SK-N-SH (cell line): ENCODE data around the gene SRGAP1. TPM values are rescaled to one million over a fixed set of nuclear protein-coding genes. Genes with fewer than 3 reads are reported as not detected.

Experiments
- CTCF ChIA-PET: fragments of 300-600, 350-600 bp; formaldehyde crosslinking; extraction: SDS; loops from one replicate; lab custom pipeline; 2021; lab: Yijun Ruan, JAX
- POLR2A ChIA-PET: fragments of 350-600 bp; sonication (Branson Sonifier 250); formaldehyde crosslinking; extraction: SDS; loops from one replicate; lab custom pipeline; 2020; ENCODE audit warnings: antibody characterized with exemption, inconsistent platforms; lab: Yijun Ruan, JAX
- DNase-seq: peaks from one replicate; pipeline ENCODE4 v3.0.0; 2012
- H2AFZ ChIP-seq: fragments of 200-600 bp; sonication (generic); 2 replicates; pipeline ENCODE4 v1.8.1; 2016; ENCODE audit warnings: antibody characterized with exemption, mild to moderate bottlenecking, low read depth
- H3F3A ChIP-seq: fragments of 200-600 bp; sonication (generic); replicated peaks from 2 replicates; pipeline ENCODE3; 2016; ENCODE audit warnings: antibody characterized with exemption, mild to moderate bottlenecking; ENCODE audit not compliant: insufficient read depth
- H3K27ac ChIP-seq, 2 experiments: fragments of 200-500 bp in 1 of 2; fragments of 200-600 bp in 1 of 2; sonication (Bioruptor generic) in 1 of 2; sonication (generic), shearing (Covaris generic) in 1 of 2; 2 replicates each; pipeline versions ENCODE4 v1.5.1 to v1.6.1; 2014 to 2016; ENCODE audit warnings: low read depth in 2 of 2, inconsistent platforms in 1 of 2, low read length in 1 of 2, mild to moderate bottlenecking in 1 of 2, mixed read lengths in 1 of 2
- H3K27me3 ChIP-seq: fragments of 200-600 bp; sonication (generic), shearing (Covaris generic); 2 replicates; pipeline ENCODE4 v1.6.1; 2016; ENCODE audit warnings: mixed run types; ENCODE audit not compliant: insufficient read depth
- H3K36me3 ChIP-seq, 2 experiments: fragments of 200-500 bp in 1 of 2; fragments of 200-600 bp in 1 of 2; sonication (Bioruptor generic) in 1 of 2; sonication (generic) in 1 of 2; replicated peaks in 1 of 2; 2 replicates each; pipeline versions ENCODE3 to v1.5.1; 2014 to 2016; ENCODE audit warnings: low read length in 1 of 2, mild to moderate bottlenecking in 1 of 2; ENCODE audit not compliant: insufficient read depth in 2 of 2, control insufficient read depth in 1 of 2
- H3K4me1 ChIP-seq, 2 experiments: fragments of 200-500 bp in 1 of 2; fragments of 200-600 bp in 1 of 2; sonication (Bioruptor generic) in 1 of 2; sonication (generic), shearing (Covaris generic) in 1 of 2; 2 replicates each; pipeline versions ENCODE4 v1.5.1 to v1.6.1; 2014 to 2016; ENCODE audit warnings: low read depth in 1 of 2, low read length in 1 of 2, mixed run types in 1 of 2; ENCODE audit not compliant: insufficient read depth in 2 of 2, control insufficient read depth in 1 of 2
- H3K4me2 ChIP-seq: fragments of 200-600 bp; sonication (generic), shearing (Covaris generic); 2 replicates; pipeline ENCODE4 v1.6.1; 2017; ENCODE audit warnings: mixed run types
- H3K4me3 ChIP-seq, 2 experiments: fragments of 200-500 bp in 1 of 2; fragments of 200-600 bp in 1 of 2; sonication (Bioruptor generic) in 1 of 2; sonication (generic), shearing (Covaris generic) in 1 of 2; 2 replicates each; pipeline versions ENCODE4 v1.5.1 to v1.8.1; 2014 to 2016; ENCODE audit warnings: low read depth in 2 of 2, inconsistent platforms in 1 of 2, low read length in 1 of 2, mild to moderate bottlenecking in 1 of 2, mixed read lengths in 1 of 2, moderate library complexity in 1 of 2
- H3K79me2 ChIP-seq: fragments of 200-600 bp; sonication (generic); 2 replicates; pipeline ENCODE4 v1.8.1; 2017; ENCODE audit warnings: mild to moderate bottlenecking; ENCODE audit not compliant: insufficient read depth
- H3K9ac ChIP-seq: fragments of 200-600 bp; sonication (generic); 2 replicates; pipeline ENCODE4 v1.6.1; 2017; ENCODE audit warnings: mixed run types
- H3K9me2 ChIP-seq: fragments of 200-600 bp; sonication (generic); 2 replicates; pipeline ENCODE4 v1.6.1; 2017; ENCODE audit warnings: mixed run types
- H3K9me3 ChIP-seq: fragments of 200-600 bp; sonication (generic); 2 replicates; pipeline ENCODE4 v1.6.1; 2017; ENCODE audit warnings: mixed run types, mild to moderate bottlenecking, moderate library complexity
- H4K20me1 ChIP-seq: fragments of 200-600 bp; sonication (generic); 2 replicates; pipeline ENCODE4 v1.6.1; 2017; ENCODE audit warnings: mild to moderate bottlenecking, mixed run types; ENCODE audit not compliant: insufficient read depth
- EZH2phosphoT487 ChIP-seq: fragments of 200-600 bp; sonication (generic); IDR thresholded peaks from 2 replicates; pipeline ENCODE4 v1.6.1; 2017; ENCODE audit warnings: low read depth, mixed run types, mild to moderate bottlenecking, antibody characterized with exemption, moderate library complexity, borderline replicate concordance
- FOXM1 ChIP-seq: IDR thresholded peaks from 2 replicates; pipeline ENCODE4 v1.4.0; 2012; ENCODE audit warnings: low read depth, mild to moderate bottlenecking
- GABPA ChIP-seq: IDR thresholded peaks from 2 replicates; pipeline ENCODE4 v1.4.0; 2012; ENCODE audit warnings: low read depth, mild to moderate bottlenecking
- GATA2 ChIP-seq: sonication (generic); formaldehyde crosslinking; IDR thresholded peaks from 2 replicates; pipeline ENCODE4 v1.5.0; 2020; ENCODE audit warnings: mild to moderate bottlenecking, missing genetic modification reagents
- MXI1 ChIP-seq: IDR thresholded peaks from 2 replicates; pipeline ENCODE4 v1.6.1; 2012; ENCODE audit warnings: mild to moderate bottlenecking, low read depth, low read length, improper control_type of control experiment
- REST ChIP-seq: IDR thresholded peaks from 2 replicates; pipeline ENCODE4 v1.6.1; 2012; ENCODE audit warnings: mild to moderate bottlenecking, low read depth, low read length, moderate library complexity
- RFX5 ChIP-seq: IDR thresholded peaks from 2 replicates; pipeline ENCODE4 v1.6.1; 2012; ENCODE audit warnings: mild to moderate bottlenecking, improper control_type of control experiment, low read length
- SIN3A ChIP-seq: IDR thresholded peaks from 2 replicates; pipeline ENCODE4 v1.6.1; 2012; ENCODE audit warnings: low read depth, mild to moderate bottlenecking, low read length, moderate library complexity, borderline replicate concordance
- TAF1 ChIP-seq: IDR thresholded peaks from 2 replicates; pipeline ENCODE4 v1.6.1; 2012; ENCODE audit warnings: low read depth, mild to moderate bottlenecking, low read length, moderate library complexity, borderline replicate concordance
- TCF12 ChIP-seq: IDR thresholded peaks from 2 replicates; pipeline ENCODE4 v1.4.0; 2012
- USF1 ChIP-seq: IDR thresholded peaks from 2 replicates; pipeline ENCODE4 v1.4.0; 2012; ENCODE audit warnings: low read depth, borderline replicate concordance
- WGBS: methylation state at CpG from one replicate; pipeline ENCODE4 v1.1.6; 2017; ENCODE audit warnings: low lambda C conversion rate; 5-methylcytosine and 5-hydroxymethylcytosine counted together
- polyA plus RNA-seq, 3 experiments: library from polyadenylated mRNA; depleted of rRNA; stranded (reverse); fragments of >200 nt; gene quantifications; 2 replicates each; pipeline ENCODE4 v1.2.3, GENCODE V29; 2012
- TF ChIP-seq, protein P1 (sequence below): IDR thresholded peaks from 2 replicates; pipeline ENCODE4 v1.4.0; 2012; ENCODE audit warnings: low read depth, borderline replicate concordance

Gene SRGAP1
- polyA plus RNA-seq, 1 of the 3 experiments (the other 2 are of a cell fraction) = 2.6 TPM

DNA sequence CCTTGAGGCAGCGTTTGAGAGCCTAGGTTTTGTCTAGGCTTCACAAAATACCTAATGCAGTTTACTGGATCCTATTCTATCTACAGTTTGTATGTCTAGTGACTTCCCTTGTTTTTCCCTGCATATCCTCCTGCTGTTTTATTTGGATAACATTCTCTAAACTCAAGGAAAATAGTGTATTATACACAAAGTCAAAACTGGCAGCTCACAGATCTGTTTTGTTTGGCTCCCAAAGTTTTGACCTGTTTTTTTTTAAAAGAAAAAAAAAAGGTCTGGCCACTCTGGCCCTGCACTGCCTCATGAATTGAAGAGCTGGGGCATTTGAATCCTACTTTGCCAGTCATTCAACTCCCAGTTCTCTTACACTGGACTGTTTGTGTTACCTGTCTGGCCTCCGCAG is 222.3 kb downstream of the SRGAP1 start:
- Histone ChIP-seq H3K27ac (no peak overlapping the region), H3K36me3 (peaks cover 8 to 10% of the 10 kb centered on the region in 2 experiments), H3K4me3 (no peak overlapping the region), H3K9me3 (no peaks in the 10 kb centered on the region), H3F3A (peaks cover 5% of the 10 kb centered on the region), H3K4me2 (no peak overlapping the region), H3K9me2 (no peaks in the 10 kb centered on the region), H4K20me1 (no peaks in the 10 kb centered on the region), H3K4me1 (peaks cover 0 to 2% of the 10 kb centered on the region in 2 experiments; a peak in 2 of 4 replicates), H2AFZ (no peak overlapping the region), H3K79me2 (no peaks in the 10 kb centered on the region), H3K9ac (no peak overlapping the region), H3K27me3 (no peaks in the 10 kb centered on the region)
- DNase-seq = no peak
- 100% methylated on average over 2 of the region's 2 CpGs for WGBS
- ChIA-PET CTCF (interaction anchor here (0.7 to 1.3 kb wide), 2 partner anchors 10 to 138 kb away, joined by 3 to 4 read pairs; no protein-coding TSS in a partner anchor), POLR2A (no interaction called here)
- TF ChIP-seq RFX5 (no peak), REST (no peak), GATA2 (no peak), TCF12 (no peak), EZH2phosphoT487 (no peak), FOXM1 (no peak), MXI1 (no peak), GABPA (no peak), TAF1 (no peak), SIN3A (no peak), USF1 (no peak)
- TF ChIP-seq, protein P1, sequence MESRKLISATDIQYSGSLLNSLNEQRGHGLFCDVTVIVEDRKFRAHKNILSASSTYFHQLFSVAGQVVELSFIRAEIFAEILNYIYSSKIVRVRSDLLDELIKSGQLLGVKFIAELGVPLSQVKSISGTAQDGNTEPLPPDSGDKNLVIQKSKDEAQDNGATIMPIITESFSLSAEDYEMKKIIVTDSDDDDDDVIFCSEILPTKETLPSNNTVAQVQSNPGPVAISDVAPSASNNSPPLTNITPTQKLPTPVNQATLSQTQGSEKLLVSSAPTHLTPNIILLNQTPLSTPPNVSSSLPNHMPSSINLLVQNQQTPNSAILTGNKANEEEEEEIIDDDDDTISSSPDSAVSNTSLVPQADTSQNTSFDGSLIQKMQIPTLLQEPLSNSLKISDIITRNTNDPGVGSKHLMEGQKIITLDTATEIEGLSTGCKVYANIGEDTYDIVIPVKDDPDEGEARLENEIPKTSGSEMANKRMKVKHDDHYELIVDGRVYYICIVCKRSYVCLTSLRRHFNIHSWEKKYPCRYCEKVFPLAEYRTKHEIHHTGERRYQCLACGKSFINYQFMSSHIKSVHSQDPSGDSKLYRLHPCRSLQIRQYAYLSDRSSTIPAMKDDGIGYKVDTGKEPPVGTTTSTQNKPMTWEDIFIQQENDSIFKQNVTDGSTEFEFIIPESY = no peak
